ENCODE measurements around the gene ST3GAL4.
"Not testable (repeated sequence)": the region's sequence is repeated elsewhere in the genome, so short reads cannot be mapped to it uniquely, and the experiment has no call there.

ST3GAL4 gene

DNA sequence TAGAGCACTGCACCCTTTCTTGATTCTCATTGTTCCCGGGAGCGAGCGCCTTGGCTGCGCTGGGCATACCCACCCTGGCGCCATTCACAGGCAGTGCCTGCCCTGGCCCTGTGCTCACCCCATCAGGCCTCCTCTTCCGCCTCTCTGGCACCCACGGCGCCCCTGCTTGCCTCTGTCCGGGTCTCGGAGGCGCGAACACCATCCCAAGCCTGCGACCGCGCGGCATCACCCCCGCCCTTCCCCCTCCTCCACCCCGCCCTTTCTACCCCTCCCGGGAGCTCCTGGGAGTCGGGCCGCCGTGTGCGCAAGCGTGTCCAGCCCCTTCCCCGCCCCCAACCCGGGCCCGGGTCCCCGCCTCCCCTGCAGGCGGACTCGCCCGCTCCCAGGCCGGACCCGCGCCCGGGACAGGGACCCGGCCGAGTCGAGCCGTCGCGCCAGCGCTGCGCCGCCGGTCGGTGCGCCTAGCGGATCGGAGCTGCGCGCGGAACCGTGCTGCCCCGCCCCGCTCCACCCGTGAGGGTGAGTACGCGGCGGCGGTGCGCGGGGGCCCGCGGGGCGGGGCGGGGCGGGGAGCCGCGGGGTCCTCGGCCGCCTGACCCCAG lies at the start of gene ST3GAL4:
TSS of gene ST3GAL4 (plus strand) at position 363 of the 602 bp plus-strand sequence. CDS start 50,470 bp downstream, outside the sequence.
- DNase-seq = no peak

- DNase-seq = no peak
Observed at GRCh38 chr11:126305699-126306098, 49.8 kb upstream of the ST3GAL4 start.

GRCh38 chr11:126307706-126308105 lies 47.8 kb upstream of the ST3GAL4 start:
- DNase-seq = no peak

DNA sequence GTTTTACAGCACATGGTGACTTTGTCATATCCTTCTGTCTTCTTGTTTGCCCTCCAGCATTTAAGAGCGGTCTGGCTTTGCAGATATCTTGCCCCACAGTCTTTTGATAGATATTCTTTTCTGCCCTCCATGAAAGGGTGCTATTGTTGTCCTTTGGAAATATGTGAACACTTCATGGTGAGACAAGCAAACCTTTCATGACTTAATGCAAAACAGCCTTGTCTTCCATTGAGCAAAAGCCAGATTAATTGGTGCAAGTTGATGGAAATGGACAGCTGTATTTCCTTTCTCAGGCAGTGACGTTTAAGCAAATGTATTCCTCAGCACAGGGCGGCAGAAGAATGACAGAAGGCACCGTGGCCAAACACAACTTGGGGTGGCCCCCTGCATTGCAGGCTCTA lies 47.2 kb upstream of the ST3GAL4 start:
- DNase-seq = no peak

DNA sequence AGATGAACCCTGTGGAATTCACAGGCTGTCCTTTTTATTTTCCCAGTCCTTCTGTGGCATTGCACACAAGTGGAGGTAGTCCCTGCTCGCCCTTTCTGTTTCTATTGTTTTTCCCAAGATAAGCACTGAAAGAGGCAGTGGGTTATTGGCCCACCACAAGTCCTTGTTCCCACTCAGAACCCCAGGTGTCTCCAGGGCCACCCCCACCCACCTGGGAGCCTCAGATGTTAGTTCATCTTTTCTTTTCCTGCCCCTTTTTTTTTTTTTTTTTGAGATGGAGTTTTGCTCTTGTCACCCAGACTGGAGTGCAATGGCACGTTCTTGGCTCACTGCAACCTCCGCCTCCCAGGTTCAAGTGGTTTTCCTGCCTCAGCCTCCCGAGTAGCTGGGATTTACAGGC lies 46.7 kb upstream of the ST3GAL4 start:
- not testable (repeated sequence) for DNase-seq

DNA sequence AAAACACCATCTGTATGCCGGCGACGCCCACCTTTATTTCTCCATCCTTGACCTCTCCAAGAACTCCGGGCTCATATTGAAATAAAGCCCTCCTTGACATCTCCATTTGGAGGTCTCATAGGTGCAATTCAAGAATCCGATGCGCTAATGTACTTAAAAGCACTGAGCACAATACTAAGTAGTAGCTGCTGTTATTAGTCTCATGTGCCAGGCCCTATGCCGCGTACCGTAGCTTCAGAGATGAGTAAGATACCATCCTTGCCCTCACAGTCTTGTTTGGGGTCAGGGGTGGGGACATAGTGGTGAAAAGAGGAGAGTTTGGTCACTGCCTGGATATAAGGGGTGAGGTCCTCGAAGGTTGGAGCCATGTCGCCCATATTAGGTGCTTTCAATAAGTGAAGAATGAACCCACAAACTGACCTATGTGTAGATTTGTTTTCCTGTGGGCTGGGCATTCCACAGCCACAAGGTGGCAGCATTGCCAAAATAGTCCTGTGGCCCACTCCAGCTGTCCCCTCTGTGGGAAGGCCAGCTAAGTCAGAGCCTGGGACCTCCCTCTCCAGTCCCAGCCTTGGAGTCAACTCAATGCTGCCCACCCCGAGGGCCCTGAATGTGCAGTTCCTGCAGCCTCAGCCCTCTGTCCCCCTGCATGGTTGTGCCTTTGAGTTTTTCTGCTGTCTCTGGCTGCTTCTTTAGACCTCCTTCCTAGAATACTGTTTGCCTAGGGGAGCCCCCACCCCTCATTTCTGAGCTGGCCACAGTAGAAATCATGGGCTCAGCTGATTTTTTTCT lies 45.1 kb upstream of the ST3GAL4 start:
- no peak for DNase-seq

DNA sequence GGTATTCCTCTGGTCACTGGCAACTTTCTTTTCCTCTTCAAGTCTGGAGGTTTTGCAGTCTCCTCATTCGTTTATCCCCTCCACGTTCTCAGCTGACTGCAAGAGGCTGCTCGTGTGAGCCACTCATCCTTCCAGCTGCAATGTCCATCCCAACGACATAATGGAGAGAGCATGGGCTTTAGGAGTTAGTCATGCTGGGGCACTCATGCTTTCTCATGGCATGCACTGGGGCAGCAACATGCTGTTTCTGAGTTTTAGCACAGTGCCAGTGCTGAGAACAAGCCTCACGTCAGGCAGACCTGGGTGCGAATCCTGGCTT lies 44.5 kb upstream of the ST3GAL4 start:
- no peak for DNase-seq

DNA sequence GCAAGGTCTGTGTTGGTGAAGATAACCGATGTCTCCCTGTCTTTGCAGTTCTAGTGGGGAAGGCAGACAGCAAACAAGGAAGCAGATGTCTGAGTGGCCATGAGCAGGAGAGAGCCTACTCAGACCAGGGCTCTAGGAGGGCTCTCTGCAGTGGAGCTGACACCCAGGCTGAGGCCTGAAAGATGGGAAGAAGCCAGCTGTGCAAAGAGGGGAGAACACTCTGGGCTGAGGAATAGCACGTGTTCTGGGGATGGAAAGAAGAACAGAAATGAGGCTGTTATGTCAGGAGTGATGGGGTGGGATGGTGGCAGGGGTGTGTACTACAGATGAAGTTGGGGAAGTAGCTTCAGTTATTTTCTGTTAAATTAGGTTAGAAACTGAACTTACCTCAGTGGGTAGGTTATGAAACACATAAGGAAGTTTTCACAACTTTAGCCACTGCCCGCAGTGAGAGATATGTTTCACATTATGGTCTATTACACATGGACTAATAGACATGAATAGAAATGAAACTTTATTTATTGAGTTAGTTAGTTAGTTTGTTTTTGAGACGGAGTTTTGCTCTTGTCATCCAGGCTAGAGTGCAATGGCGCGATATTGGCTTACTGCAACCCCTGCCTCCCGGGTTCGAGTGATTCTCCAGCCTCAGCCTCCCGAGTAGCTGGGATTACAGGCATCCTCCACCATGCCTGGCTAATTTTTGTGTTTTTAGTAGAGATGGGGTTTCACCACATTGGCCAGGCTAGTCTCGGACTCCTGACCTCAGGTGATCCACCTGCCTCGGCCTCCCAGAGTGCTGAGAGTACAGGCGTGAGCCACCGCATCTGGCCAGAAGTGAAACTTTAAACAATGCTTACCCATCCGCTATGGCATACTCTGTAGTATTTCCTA lies 43.8 kb upstream of the ST3GAL4 start:
- DNase-seq = no peak

- DNase-seq = no peak
Observed at GRCh38 chr11:126312961-126313360, 42.5 kb upstream of the ST3GAL4 start.

DNA sequence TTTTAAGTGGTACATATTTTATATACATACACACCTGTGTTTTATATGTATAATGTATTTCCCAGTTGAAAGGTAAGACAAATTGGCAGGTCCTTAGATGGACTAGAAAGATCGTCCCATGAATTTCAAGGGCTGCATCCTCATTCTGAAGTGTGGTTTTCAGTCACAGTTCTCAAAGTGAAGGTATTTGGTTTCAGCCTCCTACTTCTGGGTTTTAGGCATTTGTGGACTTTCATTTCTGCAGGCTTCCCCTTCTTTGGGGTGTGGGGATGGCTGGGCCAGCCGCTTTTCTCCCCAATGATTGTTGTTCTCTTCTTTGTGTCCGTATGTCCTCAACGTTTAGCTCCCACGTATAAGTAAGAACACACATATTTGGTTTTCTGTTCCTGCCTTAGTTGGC lies 41.7 kb upstream of the ST3GAL4 start:
- no peak for DNase-seq

GRCh38 chr11:126317432-126317755 lies 38.1 kb upstream of the ST3GAL4 start:
- no peak for DNase-seq

DNA sequence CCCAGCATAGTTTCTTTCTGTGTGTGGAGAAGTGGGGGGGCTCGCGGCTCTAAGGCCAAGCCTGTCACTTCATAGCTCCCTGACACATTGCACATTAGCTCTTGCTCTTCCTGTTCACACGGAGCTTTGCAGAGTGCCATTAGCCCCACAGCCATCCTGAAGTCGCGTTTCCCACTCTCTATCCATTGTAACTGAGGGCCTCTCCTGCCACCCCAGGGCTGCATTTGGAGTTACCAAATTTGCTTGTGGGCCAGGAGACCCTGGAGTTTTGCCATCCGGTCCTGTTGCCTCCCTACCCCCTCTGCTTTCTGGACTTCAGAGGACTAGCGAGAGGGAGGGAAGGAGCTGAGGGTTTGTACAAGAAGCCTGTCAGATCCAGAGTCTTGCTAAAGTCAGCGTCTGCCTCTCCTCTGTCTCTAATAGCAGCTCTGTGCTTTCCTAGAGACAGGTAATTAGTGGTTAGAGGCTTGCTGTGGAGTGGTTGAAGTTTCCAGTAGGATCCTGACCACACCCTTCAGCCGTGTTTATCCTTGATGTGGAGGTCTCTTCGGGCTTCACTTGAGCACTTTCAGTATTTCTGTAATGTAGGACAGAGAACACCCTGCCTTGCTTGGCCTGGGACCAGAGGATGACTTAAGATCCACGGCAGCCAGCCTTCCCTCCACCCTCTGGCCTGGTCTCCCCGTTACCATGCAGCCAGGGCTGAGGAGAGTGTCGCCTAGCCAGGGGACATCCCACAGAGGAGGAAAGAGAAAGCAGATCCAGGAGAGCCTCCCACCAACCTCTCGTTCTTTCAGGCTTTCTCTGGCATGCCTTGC lies 37.5 kb upstream of the ST3GAL4 start:
- DNase-seq = no peak

DNA sequence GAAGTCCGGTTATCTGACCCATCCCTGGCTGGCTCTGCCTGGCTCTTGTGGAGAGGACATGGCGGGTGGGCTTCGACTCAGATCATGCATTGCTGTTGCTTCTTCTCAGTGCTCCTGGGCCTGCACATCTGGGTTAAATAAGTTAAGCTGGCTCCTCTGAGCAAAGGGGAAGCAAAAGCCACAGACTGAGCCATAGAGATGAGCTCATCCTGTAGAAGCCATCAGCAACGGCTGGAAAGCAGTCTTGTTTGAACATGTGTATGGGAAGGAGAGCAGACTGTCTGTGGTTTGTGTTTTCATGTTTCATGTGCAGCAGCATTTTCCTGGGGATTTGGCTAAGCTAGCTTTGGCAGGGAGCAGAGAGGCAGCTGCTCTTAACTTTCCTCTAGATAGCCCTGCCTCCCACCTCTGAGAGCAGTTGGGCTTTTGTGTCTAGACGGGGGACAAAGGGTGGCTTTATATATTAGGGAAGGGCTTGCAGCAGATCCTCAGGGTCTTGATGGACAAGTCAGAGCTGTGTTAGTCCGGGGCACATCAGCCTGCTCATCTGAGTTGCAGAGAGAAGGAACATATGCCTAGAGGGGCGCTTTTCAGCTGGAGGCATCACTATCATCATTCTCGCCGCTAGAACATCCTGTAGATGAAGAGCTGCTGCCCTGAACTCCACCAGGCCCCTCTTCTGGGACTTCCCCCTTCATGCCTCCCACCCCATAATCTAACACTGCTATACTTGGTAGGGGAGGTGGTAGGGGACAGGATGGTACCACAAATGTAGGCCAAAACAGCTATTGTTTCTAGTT lies 36.7 kb upstream of the ST3GAL4 start:
- no peak for DNase-seq

DNA sequence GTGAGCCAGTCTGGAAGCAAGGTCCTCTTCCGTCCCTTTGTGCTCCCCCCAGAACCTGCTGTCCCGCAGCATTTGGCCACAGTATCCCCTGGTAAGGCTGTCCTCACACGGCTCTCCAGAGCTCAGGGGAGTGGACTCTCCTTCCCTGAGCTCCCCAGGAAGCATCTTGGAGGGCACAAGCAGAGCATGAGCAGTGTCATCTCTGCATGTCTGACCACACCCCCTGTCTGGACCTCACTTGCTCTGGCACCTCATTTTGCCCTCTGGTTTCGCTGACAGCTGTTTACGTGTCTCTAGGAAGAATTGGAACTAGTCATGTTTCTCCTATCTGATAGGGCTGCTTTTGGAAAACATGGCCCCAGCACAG lies 36.1 kb upstream of the ST3GAL4 start:
- no peak for DNase-seq

DNA sequence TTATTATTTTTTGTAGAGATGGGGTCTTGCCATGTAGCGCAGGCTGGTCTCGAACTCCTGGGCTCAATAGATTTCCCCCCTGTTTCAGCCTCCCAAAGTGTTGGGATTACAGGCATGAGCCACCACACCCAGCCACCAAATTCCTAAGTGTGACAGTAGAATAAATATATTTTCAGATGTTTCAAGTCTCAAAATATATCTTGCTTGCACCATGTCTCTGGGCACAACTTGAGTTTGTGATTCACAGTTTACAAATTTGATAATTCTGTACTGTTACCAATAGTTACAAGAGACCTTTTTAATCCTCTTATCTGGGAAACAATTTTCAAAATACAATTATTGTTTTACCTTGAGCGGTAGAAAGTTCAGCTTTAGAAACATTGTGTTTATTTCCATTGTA lies 32.5 kb upstream of the ST3GAL4 start:
- DNase-seq = no peak

- no peak for DNase-seq
Observed at GRCh38 chr11:126327281-126328000, 28.0 kb upstream of the ST3GAL4 start.

- no peak for DNase-seq
Observed at GRCh38 chr11:126328001-126328390, 27.5 kb upstream of the ST3GAL4 start.

DNA sequence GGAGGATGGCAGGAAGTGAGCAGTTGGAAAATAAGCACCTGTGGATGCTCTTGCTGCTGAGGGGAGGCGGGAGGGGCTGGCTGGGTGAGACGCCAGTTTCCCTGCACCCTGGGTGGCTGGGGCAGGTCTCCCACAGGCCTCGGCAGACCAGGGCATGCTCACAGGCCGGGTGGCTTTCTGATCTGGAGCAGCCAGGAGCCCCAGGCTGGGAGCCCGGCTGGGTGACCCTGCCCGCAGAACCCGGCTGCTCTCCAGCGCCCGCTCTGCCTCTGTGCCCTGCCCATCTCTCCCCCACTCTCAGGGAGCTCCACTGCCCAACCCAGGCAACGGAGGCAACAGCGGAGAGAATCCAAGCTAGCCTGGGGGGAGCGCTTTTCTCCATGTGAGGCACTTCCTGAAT lies 27.0 kb upstream of the ST3GAL4 start:
- DNase-seq = no peak

- no peak for DNase-seq
Observed at GRCh38 chr11:126328938-126329643, 26.4 kb upstream of the ST3GAL4 start.

- DNase-seq = no peak
Observed at GRCh38 chr11:126329644-126330211, 25.8 kb upstream of the ST3GAL4 start.

DNA sequence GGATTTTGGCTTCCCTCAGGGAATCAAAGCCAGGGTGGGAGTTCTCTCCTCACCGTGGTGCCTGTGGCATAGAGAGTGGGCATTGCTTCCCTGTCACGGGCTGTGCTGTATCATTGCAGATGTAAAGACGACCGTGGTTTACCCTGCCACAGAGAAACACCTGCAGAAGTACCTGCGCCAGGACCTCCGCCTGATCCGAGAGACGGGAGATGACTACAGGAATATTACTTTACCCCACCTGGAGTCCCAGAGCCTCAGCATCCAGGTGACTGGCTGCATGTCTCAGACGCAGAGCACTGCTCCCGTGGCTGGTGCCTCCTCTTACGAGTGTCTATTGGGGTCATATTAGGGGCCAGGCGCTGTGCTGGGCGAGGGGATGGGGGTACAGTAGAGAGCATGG lies 24.2 kb upstream of the ST3GAL4 start:
- DNase-seq = no peak
